ENCODE data around the gene AP4M1. TPM values are rescaled to one million over a fixed set of nuclear protein-coding genes. Genes with fewer than 3 reads are reported as not detected.

The AP4M1 gene
- total and polyA plus RNA-seq, 3 donors from 2014 or later = 39.1 to 54.7 (median 51.3) TPM

DNA sequence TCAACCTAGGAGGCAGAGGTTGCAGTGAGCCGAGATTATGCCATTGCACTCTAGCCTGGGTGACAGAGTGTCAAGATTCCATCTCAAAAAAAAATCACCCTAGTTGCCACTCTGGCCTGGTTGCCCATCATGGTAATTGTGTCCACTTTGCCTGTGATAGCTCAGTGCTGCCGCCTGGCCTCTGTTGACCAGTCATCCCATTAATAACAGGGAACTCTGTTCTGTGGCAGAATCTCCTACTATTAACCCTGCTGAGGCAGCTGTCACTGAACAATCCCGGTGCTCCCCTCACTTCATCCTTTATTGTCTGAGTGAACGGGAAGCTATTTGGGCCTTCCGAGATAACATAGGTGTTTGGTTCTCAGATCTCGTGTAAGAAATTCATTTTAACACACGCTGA lies 34.5 kb upstream of the AP4M1 start:
- Histone ChIP-seq H3K36me3 (ENCODE audit: low read depth, missing control alignments) (peaks cover 9% of the 10 kb centered on the region), H3K27me3 (no peaks in the 10 kb centered on the region), H3K4me1 (peaks cover 4% of the 10 kb centered on the region), H3K4me3 (no peak overlapping the region), H3K9me3 (no peaks in the 10 kb centered on the region), H3K27ac (no peak overlapping the region)
- intact Hi-C loops (cut with DNase I; ENCODE audit: low total_unique reads) = no loop called here
- no peak for DNase-seq
- WGBS, 2 donors = 90% methylated on average over 7 of the region's 7 CpGs
- no peak for TF ChIP-seq POLR2A (IDR thresholded peaks at IDR 0.05)
- TF ChIP-seq, protein P1, sequence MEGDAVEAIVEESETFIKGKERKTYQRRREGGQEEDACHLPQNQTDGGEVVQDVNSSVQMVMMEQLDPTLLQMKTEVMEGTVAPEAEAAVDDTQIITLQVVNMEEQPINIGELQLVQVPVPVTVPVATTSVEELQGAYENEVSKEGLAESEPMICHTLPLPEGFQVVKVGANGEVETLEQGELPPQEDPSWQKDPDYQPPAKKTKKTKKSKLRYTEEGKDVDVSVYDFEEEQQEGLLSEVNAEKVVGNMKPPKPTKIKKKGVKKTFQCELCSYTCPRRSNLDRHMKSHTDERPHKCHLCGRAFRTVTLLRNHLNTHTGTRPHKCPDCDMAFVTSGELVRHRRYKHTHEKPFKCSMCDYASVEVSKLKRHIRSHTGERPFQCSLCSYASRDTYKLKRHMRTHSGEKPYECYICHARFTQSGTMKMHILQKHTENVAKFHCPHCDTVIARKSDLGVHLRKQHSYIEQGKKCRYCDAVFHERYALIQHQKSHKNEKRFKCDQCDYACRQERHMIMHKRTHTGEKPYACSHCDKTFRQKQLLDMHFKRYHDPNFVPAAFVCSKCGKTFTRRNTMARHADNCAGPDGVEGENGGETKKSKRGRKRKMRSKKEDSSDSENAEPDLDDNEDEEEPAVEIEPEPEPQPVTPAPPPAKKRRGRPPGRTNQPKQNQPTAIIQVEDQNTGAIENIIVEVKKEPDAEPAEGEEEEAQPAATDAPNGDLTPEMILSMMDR (IDR thresholded peaks at IDR 0.05) = no peak

DNA sequence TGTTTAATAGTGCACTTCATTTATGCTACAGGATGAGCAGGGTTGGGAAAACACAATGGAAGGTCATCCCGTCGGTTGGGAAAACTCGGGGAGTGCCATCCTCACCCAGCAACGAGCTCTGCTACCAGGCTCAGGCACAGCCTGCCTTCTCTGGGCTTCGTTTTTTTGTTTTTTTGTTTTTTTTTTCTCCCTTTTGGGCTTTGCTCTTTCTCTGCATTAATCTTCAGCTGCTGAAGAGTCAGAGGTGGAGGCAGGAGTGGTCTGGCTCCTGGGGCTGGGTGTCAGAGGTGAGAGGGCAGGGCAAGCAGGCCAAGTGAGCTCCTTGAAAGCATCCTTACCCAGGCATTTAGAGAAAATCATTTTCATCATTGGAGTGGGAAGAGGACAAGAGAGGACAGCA lies 31.5 kb upstream of the AP4M1 start:
- Histone ChIP-seq H3K4me3 (no peak overlapping the region), H3K4me1 (peaks cover 4% of the 10 kb centered on the region)

GRCh38 chr7:100071018-100071723 lies 30.3 kb upstream of the AP4M1 start:
- Histone ChIP-seq H3K4me3 (no peak overlapping the region), H3K36me3 (ENCODE audit: low read depth, missing control alignments) (peaks cover 11% of the 10 kb centered on the region), H3K9me3 (no peaks in the 10 kb centered on the region), H3K4me1 (no peaks in the 10 kb centered on the region), H3K27ac (no peak overlapping the region), H3K27me3 (no peaks in the 10 kb centered on the region)
- TF ChIP-seq, protein P1 (IDR thresholded peaks at IDR 0.05) = no peak
- no peak for TF ChIP-seq POLR2A (IDR thresholded peaks at IDR 0.05)
- no peak for DNase-seq
- intact Hi-C loops (cut with DNase I; ENCODE audit: low total_unique reads) = no loop called here
- 96 to 97% methylated on average over 11 of the region's 11 CpGs for WGBS, 2 donors

More for the DNA sequence above, 31.5 kb upstream of the AP4M1 start:
- intact Hi-C loops (cut with DNase I; ENCODE audit: low total_unique reads) = no loop called here
- TF ChIP-seq, protein P1 (IDR thresholded peaks at IDR 0.05) = no peak
- no peak for TF ChIP-seq POLR2A (IDR thresholded peaks at IDR 0.05)
- Histone ChIP-seq H3K27ac (no peak overlapping the region), H3K9me3 (no peaks in the 10 kb centered on the region), H3K36me3 (ENCODE audit: low read depth, missing control alignments) (peaks cover 11% of the 10 kb centered on the region), H3K27me3 (no peaks in the 10 kb centered on the region)
- no peak for DNase-seq
- 94 to 98% methylated on average over 5 of the region's 5 CpGs for WGBS, 2 donors

DNA sequence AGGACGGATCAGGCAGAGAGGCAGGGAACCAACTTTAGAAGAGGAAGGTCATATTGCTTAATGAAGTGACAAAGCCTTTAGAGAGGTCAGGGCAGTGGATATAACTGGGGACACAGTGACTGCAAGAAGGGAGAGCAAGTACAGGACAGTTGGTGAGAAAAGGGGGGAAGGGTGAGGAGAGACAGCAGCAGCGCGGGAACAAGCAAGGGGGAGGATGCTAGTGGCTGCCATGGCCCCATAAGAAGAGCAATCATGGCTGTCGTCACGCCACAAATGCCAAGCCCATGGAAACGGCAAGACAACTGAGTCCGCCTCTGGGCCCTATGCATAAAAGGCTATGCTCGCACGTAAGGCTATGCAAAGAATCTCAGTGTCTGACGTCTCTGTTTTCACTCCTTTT lies 29.0 kb upstream of the AP4M1 start:
- no peak overlapping the region for H3K4me3 ChIP-seq
- intact Hi-C loops (cut with DNase I; ENCODE audit: low total_unique reads) = no loop called here
- no peaks in the 10 kb centered on the region for H3K27me3 ChIP-seq
- H3K27ac ChIP-seq = no peak overlapping the region
- no peaks in the 10 kb centered on the region for H3K9me3 ChIP-seq
- no peak for TF ChIP-seq POLR2A (IDR thresholded peaks at IDR 0.05)
- TF ChIP-seq, protein P1 (IDR thresholded peaks at IDR 0.05) = no peak
- 93 to 95% methylated on average over 10 of the region's 10 CpGs for WGBS, 2 donors
- DNase-seq = no peak
- no peaks in the 10 kb centered on the region for H3K4me1 ChIP-seq
- H3K36me3 ChIP-seq (ENCODE audit: low read depth, missing control alignments) = peaks cover 11% of the 10 kb centered on the region

DNA sequence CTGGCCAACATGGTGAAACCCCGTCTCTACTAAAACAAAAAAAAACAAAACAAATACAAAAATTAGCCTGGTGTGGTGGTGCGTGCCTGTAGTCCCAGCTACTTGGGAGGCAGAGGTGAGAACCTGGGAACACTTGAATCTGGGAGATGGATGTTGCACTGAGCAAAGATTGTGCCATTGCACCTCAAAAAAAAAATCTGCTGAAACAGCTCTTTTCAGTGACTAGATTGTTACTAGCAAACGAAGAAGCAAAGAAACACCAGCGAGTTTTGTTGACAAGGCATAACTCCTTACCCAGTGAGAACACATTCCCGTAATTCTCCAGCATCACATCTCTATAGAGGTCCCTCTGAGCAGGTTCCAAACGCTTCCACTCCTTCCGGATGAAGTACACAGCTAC lies 26.6 kb upstream of the AP4M1 start:
- no peaks in the 10 kb centered on the region for H3K4me1 ChIP-seq
- H3K27me3 ChIP-seq = no peaks in the 10 kb centered on the region
- TF ChIP-seq, protein P1 (IDR thresholded peaks at IDR 0.05) = no peak
- TF ChIP-seq POLR2A (IDR thresholded peaks at IDR 0.05) = no peak
- H3K36me3 ChIP-seq (ENCODE audit: low read depth, missing control alignments) = peaks cover 8% of the 10 kb centered on the region
- H3K9me3 ChIP-seq = no peaks in the 10 kb centered on the region
- no peak for DNase-seq
- 93 to 95% methylated on average over 7 of the region's 7 CpGs for WGBS, 2 donors
- no peak overlapping the region for H3K4me3 ChIP-seq
- intact Hi-C loops (cut with DNase I; ENCODE audit: low total_unique reads) = no loop called here
- H3K27ac ChIP-seq = no peak overlapping the region
